K562 (cell line): ENCODE data around the gene VGF. TPM values are rescaled to one million over a fixed set of nuclear protein-coding genes. Genes with fewer than 3 reads are reported as not detected.

Source experiments
- ATAC-seq: fragments of 200-7000 bp; cut with Tn5 transposase; 3 replicates; pipeline ENCODE4 v1.9.1; 2020; ENCODE audit warnings: moderate library complexity
- BruUV-seq: library from RNA; stranded (reverse); fragments of 400-500 nt; replicated peaks from 2 replicates; lab custom pipeline; 2021; lab: Mats Ljungman, UMichigan
- CTCF ChIA-PET: fragments of 300-600 bp; formaldehyde crosslinking; extraction: SDS; loops from one replicate; lab custom pipeline; 2021; ENCODE audit warnings: low intra/inter-chr PET ratio; lab: Yijun Ruan, JAX
- POLR2A ChIA-PET: fragments of 300-600, 350-650 bp; sonication (Branson Sonifier 250); formaldehyde crosslinking; extraction: SDS; loops from one replicate; lab custom pipeline; 2021; ENCODE audit warnings: antibody characterized with exemption, inconsistent platforms; lab: Yijun Ruan, JAX
- DNase-seq, 4 experiments: peaks; one replicate each; pipeline versions ENCODE4 v3.0.0 to v3.0.0-alpha.2; 2011 to 2018; ENCODE audit warnings: low spot score in 3 of 4, mixed read lengths in 3 of 4; ENCODE audit errors: extremely low read depth in 1 of 4
- FAIRE-seq: peaks from 2 replicates; lab custom pipeline; 2011; peaks lifted over from hg19 to GRCh38; lab: Jason Lieb, UNC
- H2AFZ ChIP-seq: 2 replicates; pipeline ENCODE4 v1.6.0; 2011; ENCODE audit warnings: low read depth, low read length, control low read depth, inconsistent platforms
- H3K27ac ChIP-seq: fragments of 200-600 bp; 3 replicates; pipeline ENCODE4 v1.8.0; 2011; ENCODE audit warnings: low read depth, mild to moderate bottlenecking, control low read depth, inconsistent platforms, low read length, moderate library complexity, mixed read lengths; ENCODE audit errors: extremely low read depth
- H3K27me3 ChIP-seq, 2 experiments: fragments of 300-600 bp in 1 of 2; 2 replicates in 1 of 2; 3 replicates in 1 of 2; pipeline versions ENCODE4 v1.6.0 to v1.8.0; 2011; ENCODE audit warnings: inconsistent platforms in 2 of 2, low read length in 2 of 2, mild to moderate bottlenecking in 1 of 2, mixed read lengths in 1 of 2, moderate library complexity in 1 of 2; ENCODE audit not compliant: control insufficient read depth in 2 of 2, insufficient read depth in 2 of 2
- H3K36me3 ChIP-seq: fragments of 300-600 bp; 3 replicates; pipeline ENCODE4 v1.8.0; 2011; ENCODE audit warnings: mild to moderate bottlenecking, low read length, inconsistent platforms; ENCODE audit not compliant: control insufficient read depth, insufficient read depth
- H3K4me1 ChIP-seq, 2 experiments: fragments of 200-600 bp in 1 of 2; replicated peaks in 1 of 2; 2 replicates in 1 of 2; 3 replicates in 1 of 2; pipeline versions ENCODE4 v1.5.1 to v1.8.0; 2011; ENCODE audit warnings: inconsistent platforms in 2 of 2, low read length in 2 of 2, mild to moderate bottlenecking in 1 of 2, mixed read lengths in 1 of 2, moderate library complexity in 1 of 2; ENCODE audit not compliant: control insufficient read depth in 2 of 2, insufficient read depth in 2 of 2
- H3K4me2 ChIP-seq: 2 replicates; pipeline ENCODE4 v1.6.1; 2011; ENCODE audit warnings: low read length, control low read depth, inconsistent platforms, mixed read lengths; ENCODE audit not compliant: insufficient read depth
- H3K4me3 ChIP-seq: fragments of 200-600 bp; sonication (generic), shearing (Covaris generic); 2 replicates; pipeline ENCODE4 v1.5.1; 2016; ENCODE audit warnings: control low read depth, inconsistent platforms
- H3K79me2 ChIP-seq: fragments of 200-600 bp; 3 replicates; pipeline ENCODE4 v1.8.0; 2011; ENCODE audit warnings: low read length, inconsistent platforms; ENCODE audit not compliant: control insufficient read depth, insufficient read depth
- H3K9ac ChIP-seq, 2 experiments: 2 replicates each; pipeline versions ENCODE4 v1.6.0 to v1.6.1; 2011; ENCODE audit warnings: low read depth in 2 of 2, low read length in 2 of 2, control low read depth in 1 of 2, inconsistent platforms in 1 of 2, mild to moderate bottlenecking in 1 of 2, mixed read lengths in 1 of 2; ENCODE audit not compliant: insufficient read depth in 1 of 2
- H3K9me1 ChIP-seq: one replicate; pipeline ENCODE4 v1.6.0; 2011; ENCODE audit warnings: inconsistent platforms, mild to moderate bottlenecking, low read length, moderate library complexity; ENCODE audit not compliant: control insufficient read depth, insufficient read depth
- H3K9me3 ChIP-seq: replicated peaks from 2 replicates; pipeline ENCODE4 v1.5.1; 2011; ENCODE audit warnings: low read depth, low read length, inconsistent platforms; ENCODE audit not compliant: control insufficient read depth, insufficient read depth
- H4K20me1 ChIP-seq: replicated peaks from 2 replicates; pipeline ENCODE4 v1.6.1; 2011; ENCODE audit warnings: low read length, inconsistent platforms, mixed read lengths; ENCODE audit not compliant: control insufficient read depth, insufficient read depth
- AFF4 ChIP-seq: sonication (generic); formaldehyde crosslinking; IDR thresholded peaks from 2 replicates; pipeline ENCODE4 v1.8.0; 2023; ENCODE audit warnings: mild to moderate bottlenecking, missing genetic modification reagents
- FOXK1 ChIP-seq: sonication (generic); formaldehyde crosslinking; IDR thresholded peaks from 2 replicates; pipeline ENCODE4 v1.8.0; 2022; ENCODE audit warnings: missing genetic modification reagents, mild to moderate bottlenecking, borderline replicate concordance
- HOXB6 ChIP-seq: fragments of 250-450 bp; sonication (Bioruptor Pico); IDR thresholded peaks from 2 replicates; pipeline ENCODE4 v1.5.1; 2022; ENCODE audit warnings: mild to moderate bottlenecking, borderline replicate concordance
- KAT7 ChIP-seq: sonication (generic); formaldehyde crosslinking; IDR thresholded peaks from 2 replicates; pipeline ENCODE4 v1.8.0; 2022; ENCODE audit warnings: missing genetic modification reagents, mild to moderate bottlenecking, borderline replicate concordance
- POLR2AphosphoS5 ChIP-seq: IDR thresholded peaks from 2 replicates; pipeline ENCODE4 v1.6.1; 2011; ENCODE audit warnings: mild to moderate bottlenecking, low read depth, low read length, moderate library complexity; ENCODE audit not compliant: control insufficient read depth, insufficient read depth
- SNIP1 ChIP-seq: fragments of 450-650 bp; IDR thresholded peaks from 2 replicates; pipeline ENCODE4 v1.7.1; 2017; ENCODE audit warnings: low read depth, mild to moderate bottlenecking
- STAT5A ChIP-seq: IDR thresholded peaks from 2 replicates; pipeline ENCODE4 v1.6.1; 2012; ENCODE audit warnings: low read length, inconsistent platforms, borderline replicate concordance
- TGIF2 ChIP-seq: sonication (generic); formaldehyde crosslinking; IDR thresholded peaks from 2 replicates; pipeline ENCODE4 v1.8.1; 2022; ENCODE audit warnings: mild to moderate bottlenecking, missing genetic modification reagents, moderate library complexity
- USF2 ChIP-seq: sonication (generic); formaldehyde crosslinking; IDR thresholded peaks from 2 replicates; pipeline ENCODE4 v1.5.0; 2020; ENCODE audit warnings: missing genetic modification reagents
- ZBTB1 ChIP-seq: sonication (generic); formaldehyde crosslinking; IDR thresholded peaks from 2 replicates; pipeline ENCODE4 v1.8.1; 2023; ENCODE audit warnings: missing genetic modification reagents, low read depth, mild to moderate bottlenecking, borderline replicate concordance
- ZBTB7A ChIP-seq: IDR thresholded peaks from 2 replicates; pipeline ENCODE4 v1.6.1; 2011; ENCODE audit warnings: low read depth, mild to moderate bottlenecking, low read length, moderate library complexity, borderline replicate concordance; ENCODE audit not compliant: control insufficient read depth
- WGBS: fragments of 100-300 bp; shearing (Covaris generic); methylation state at CpG from one replicate; pipeline ENCODE4 v1.1.6; 2016; ENCODE audit warnings: low coverage, mixed read lengths; ENCODE audit not compliant: insufficient coverage; ENCODE audit errors: missing lambda C conversion rate; 5-methylcytosine and 5-hydroxymethylcytosine counted together
- in situ Hi-C: fragments of 300-500 bp; cut with MboI; formaldehyde crosslinking; loops from 4 replicates; pipeline ENCODE4 v1.15.0; 2018; ENCODE audit warnings: inconsistent platforms, mixed read lengths
- intact Hi-C: fragments of 100-400 bp; cut with micrococcal nuclease; formaldehyde crosslinking; loops from 2 replicates; pipeline ENCODE4 v1.14.2; 2022
- polyA plus RNA-seq, 8 experiments: library from polyadenylated mRNA; depleted of rRNA in 4 of 8; stranded (reverse) in 5 of 8; unstranded in 3 of 8; fragments of >200 nt; fragmentation: Nextera tagmentation in 2 of 8; fragmentation: Illumina TruSeq in 1 of 8; extraction: Ambion mirVana in 2 of 8; extraction: Trizol in 1 of 8; gene quantifications; 2 replicates each; pipeline versions ENCODE4 v1.2.1 to v1.2.3, GENCODE V29; 2011 to 2014; ENCODE audit warnings: inconsistent platforms in 1 of 8, missing spikeins in 1 of 8
- total RNA-seq, 7 experiments: library from RNA; depleted of rRNA in 6 of 7; stranded (reverse); fragments of >200 nt in 6 of 7; fragmentation: Illumina TruSeq in 2 of 7; extraction: Trizol in 2 of 7; gene quantifications; 2 replicates each; pipeline versions ENCODE4 v1.2.1 to v1.2.3, GENCODE V29; 2011 to 2021; ENCODE audit warnings: low replicate concordance in 1 of 7
- TF ChIP-seq, protein P1 (sequence below): fragments of 250-450 bp; sonication (Bioruptor Pico); IDR thresholded peaks from 2 replicates; pipeline ENCODE4 v1.5.0; 2021

The VGF gene
- total and polyA plus RNA-seq, 9 of the 15 experiments (the other 6 are each of a cell fraction or from before 2014, with no cell fraction given): 0.03 to 5.7 (median 0.34) TPM

DNA sequence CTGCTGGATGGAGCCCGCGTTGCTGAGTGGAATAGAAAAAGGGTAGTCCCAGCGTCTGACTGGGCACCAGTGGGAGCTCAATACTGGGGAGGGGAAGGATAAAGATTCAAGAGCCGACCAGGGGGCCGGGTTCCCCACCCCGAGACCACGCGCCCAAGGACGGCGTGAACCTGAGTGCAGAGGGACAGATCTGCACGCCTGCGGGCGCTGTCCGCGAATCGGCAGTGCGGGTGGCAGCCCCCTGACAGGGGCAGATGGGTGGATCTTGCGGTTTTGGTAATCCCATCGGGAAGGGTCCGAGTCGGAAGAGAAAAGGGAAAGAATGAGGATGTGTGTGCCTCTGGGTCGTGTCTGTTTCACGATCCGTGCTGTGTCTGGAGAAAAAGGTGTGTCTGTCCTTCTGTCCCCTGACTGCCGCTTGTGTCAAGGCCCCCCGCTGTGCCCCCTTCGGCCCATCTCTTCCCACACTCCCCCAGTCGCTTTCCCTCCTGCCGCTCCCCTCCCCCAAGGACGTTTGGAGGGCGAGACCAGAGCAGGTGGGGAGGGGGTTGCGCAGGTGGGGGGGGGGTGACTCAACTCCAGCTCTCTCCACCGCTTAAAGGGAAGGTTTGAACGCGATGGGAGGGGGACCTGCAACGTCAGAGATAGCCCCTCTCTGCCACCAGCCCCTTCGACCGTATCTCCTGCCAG is 734 bp upstream of the VGF start:
- Histone ChIP-seq H3K9ac (peak overlapping the region in 1 of 2 experiments; percentile 85; a peak in 2 of 4 replicates), H3K79me2 (no peaks in the 10 kb centered on the region), H3K36me3 (peaks cover 2% of the 10 kb centered on the region; the same call in 1 of the 3 replicates), H3K4me2 (peak overlapping the region; percentile 72), H3K9me1 (peaks cover 6% of the 10 kb centered on the region), H3K4me3 (peak overlapping the region; percentile 21), H4K20me1 (peaks cover 26% of the 10 kb centered on the region), H3K27ac (no peak overlapping the region), H3K27me3 (peaks cover 11 to 28% of the 10 kb centered on the region in 2 experiments; a peak in 4 of 5 replicates), H3K4me1 (peaks cover 36 to 65% of the 10 kb centered on the region in 2 experiments), H3K9me3 (no peaks in the 10 kb centered on the region), H2AFZ (peak overlapping the region; percentile 70)
- ChIA-PET CTCF (no interaction called here), POLR2A (interaction anchor here (0.9 to 1.4 kb wide), 2 partner anchors 8 to 10 kb away, joined by 3 to 4 read pairs; no protein-coding TSS in a partner anchor)
- DNase-seq: peak in 2 of 4 experiments; percentile 31 to 38
- intact Hi-C loops (loop anchor here (1.0 kb wide), 1 partner anchor 10 kb away; no protein-coding TSS in a partner anchor), in situ Hi-C loops (no loop called here)
- 1% methylated on average over 36 of the region's 38 CpGs for WGBS
- FAIRE-seq: no peak
- BruUV-seq: no TSS peak
- ATAC-seq: no peak
- TF ChIP-seq AFF4 (CRISPR knock-in tag): 0 out of 2 replicates have a peak, but pooled peaks have one; percentile 8
- TF ChIP-seq HOXB6 (CRISPR knock-in tag): no peak
- no peak for TF ChIP-seq USF2 (CRISPR knock-in tag)
- TF ChIP-seq, protein P1, sequence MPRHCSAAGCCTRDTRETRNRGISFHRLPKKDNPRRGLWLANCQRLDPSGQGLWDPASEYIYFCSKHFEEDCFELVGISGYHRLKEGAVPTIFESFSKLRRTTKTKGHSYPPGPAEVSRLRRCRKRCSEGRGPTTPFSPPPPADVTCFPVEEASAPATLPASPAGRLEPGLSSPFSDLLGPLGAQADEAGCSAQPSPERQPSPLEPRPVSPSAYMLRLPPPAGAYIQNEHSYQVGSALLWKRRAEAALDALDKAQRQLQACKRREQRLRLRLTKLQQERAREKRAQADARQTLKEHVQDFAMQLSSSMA (CRISPR knock-in tag): no peak
- TF ChIP-seq STAT5A: no peak
- no peak for TF ChIP-seq POLR2AphosphoS5
- 0 out of 2 replicates have a peak, but pooled peaks have one; percentile 7 for TF ChIP-seq ZBTB7A
- TF ChIP-seq KAT7 (CRISPR knock-in tag): 0 out of 2 replicates have a peak, but pooled peaks have one; percentile 10
- TF ChIP-seq FOXK1 (CRISPR knock-in tag): no peak
- 0 out of 2 replicates have a peak, but pooled peaks have one; percentile 36 for TF ChIP-seq ZBTB1 (CRISPR knock-in tag)
- TF ChIP-seq TGIF2 (CRISPR knock-in tag): no peak
- no peak for TF ChIP-seq SNIP1
